HepG2 (cell line): ENCODE results near the gene NOP14. TPM values are rescaled to one million over a fixed set of nuclear protein-coding genes. Genes with fewer than 3 reads are reported as not detected.

Experiments
- ATAC-seq: fragments of 200-7000 bp; cut with Tn5 transposase; 3 replicates; pipeline ENCODE4 v1.9.1; 2020; ENCODE audit warnings: mild to moderate bottlenecking, moderate library complexity
- BruUV-seq: library from RNA; stranded (reverse); fragments of 400-500 nt; replicated peaks from 2 replicates; lab custom pipeline; 2021; lab: Mats Ljungman, UMichigan
- CTCF ChIA-PET: fragments of 300-600 bp; formaldehyde crosslinking; extraction: SDS; loops from one replicate; lab custom pipeline; 2021; ENCODE audit warnings: low total read pairs, inconsistent platforms, low intra/inter-chr PET ratio; lab: Yijun Ruan, JAX
- POLR2A ChIA-PET: fragments of 350-600 bp; sonication (Branson Sonifier 250); formaldehyde crosslinking; loops from one replicate; lab custom pipeline; 2020; ENCODE audit warnings: antibody characterized with exemption, inconsistent platforms; lab: Yijun Ruan, JAX
- DNase-seq: peaks from one replicate; pipeline ENCODE4 v3.0.0-alpha.2; 2015; ENCODE audit warnings: low spot score
- FAIRE-seq: peaks from 3 replicates; lab custom pipeline; 2011; peaks lifted over from hg19 to GRCh38; lab: Jason Lieb, UNC
- H2AFZ ChIP-seq: one replicate; pipeline ENCODE4 v1.6.1; 2011; ENCODE audit warnings: low read length, inconsistent platforms
- H3K27ac ChIP-seq: fragments of 300-600 bp; 3 replicates; pipeline ENCODE4 v1.8.0; 2011; ENCODE audit warnings: mixed run types, mild to moderate bottlenecking, mixed read lengths, low read length, inconsistent platforms; ENCODE audit not compliant: insufficient read depth; ENCODE audit errors: extremely low read length
- H3K27me3 ChIP-seq, 2 experiments: fragments of 200-600 bp in 1 of 2; 2 replicates in 1 of 2; 3 replicates in 1 of 2; pipeline versions ENCODE4 v1.6.0 to v1.8.0; 2011; ENCODE audit warnings: low read length in 2 of 2, mild to moderate bottlenecking in 2 of 2, moderate library complexity in 2 of 2, inconsistent platforms in 1 of 2; ENCODE audit not compliant: insufficient read depth in 2 of 2, control insufficient read depth in 1 of 2
- H3K36me3 ChIP-seq, 2 experiments: fragments of 200-600 bp in 1 of 2; replicated peaks in 1 of 2; 2 replicates in 1 of 2; 3 replicates in 1 of 2; pipeline versions ENCODE4 v1.5.1 to v1.8.0; 2011; ENCODE audit warnings: low read length in 2 of 2, inconsistent platforms in 1 of 2; ENCODE audit not compliant: insufficient read depth in 2 of 2, control insufficient read depth in 1 of 2
- H3K4me1 ChIP-seq: 2 replicates; pipeline ENCODE4 v1.5.1; 2012; ENCODE audit warnings: low read length, inconsistent platforms; ENCODE audit not compliant: insufficient read depth
- H3K4me2 ChIP-seq: 2 replicates; pipeline ENCODE4 v1.6.0; 2011; ENCODE audit warnings: low read depth, low read length, inconsistent platforms
- H3K4me3 ChIP-seq, 3 experiments: fragments of 200-600 bp in 1 of 3; sonication (generic), shearing (Covaris generic) in 1 of 3; replicated peaks in 1 of 3; 2 replicates each; pipeline ENCODE4 v1.5.1; 2011 to 2016; ENCODE audit warnings: low read length in 3 of 3, inconsistent platforms in 2 of 3, low read depth in 2 of 3, mild to moderate bottlenecking in 2 of 3, control low read depth in 1 of 3, mixed read lengths in 1 of 3; ENCODE audit not compliant: insufficient read depth in 1 of 3
- H3K79me2 ChIP-seq: one replicate; pipeline ENCODE4 v1.6.1; 2011; ENCODE audit warnings: low read length, inconsistent platforms; ENCODE audit not compliant: insufficient read depth
- H3K9ac ChIP-seq: 2 replicates; pipeline ENCODE4 v1.6.0; 2011; ENCODE audit warnings: mild to moderate bottlenecking, low read depth, low read length, inconsistent platforms; ENCODE audit not compliant: insufficient read depth
- H3K9me3 ChIP-seq: 2 replicates; pipeline ENCODE4 v1.5.1; 2012; ENCODE audit warnings: mild to moderate bottlenecking, low read length
- H4K20me1 ChIP-seq: 2 replicates; pipeline ENCODE4 v1.6.0; 2011; ENCODE audit warnings: inconsistent platforms, mild to moderate bottlenecking, low read length, moderate library complexity; ENCODE audit not compliant: insufficient read depth
- ASH2L ChIP-seq: fragments of 300-600, 200-600 bp; sonication (generic); IDR thresholded peaks from 2 replicates; pipeline ENCODE4 v1.7.0; 2017; ENCODE audit warnings: low read depth, mild to moderate bottlenecking, moderate library complexity, mixed read lengths, low read length; ENCODE audit not compliant: insufficient read length
- SAP130 ChIP-seq: IDR thresholded peaks from 2 replicates; pipeline ENCODE4 v1.6.1; 2016; ENCODE audit warnings: low read depth
- ZFX ChIP-seq: sonication (generic); formaldehyde crosslinking; IDR thresholded peaks from 2 replicates; pipeline ENCODE4 v1.4.0; 2020; ENCODE audit warnings: mild to moderate bottlenecking, low read depth, missing genetic modification reagents, moderate library complexity
- ZNF232 ChIP-seq: sonication (generic); formaldehyde crosslinking; IDR thresholded peaks from 2 replicates; pipeline ENCODE4 v1.4.0; 2020; ENCODE audit warnings: missing genetic modification reagents, borderline replicate concordance
- ZNF33B ChIP-seq: sonication (generic); formaldehyde crosslinking; IDR thresholded peaks from 2 replicates; pipeline ENCODE4 v1.5.1; 2020; ENCODE audit warnings: mild to moderate bottlenecking, missing genetic modification reagents
- ZNF564 ChIP-seq: sonication (generic); formaldehyde crosslinking; IDR thresholded peaks from 2 replicates; pipeline ENCODE4 v1.8.1; 2023; ENCODE audit warnings: mild to moderate bottlenecking, missing genetic modification reagents
- ZNF777 ChIP-seq: sonication (generic); formaldehyde crosslinking; IDR thresholded peaks from 2 replicates; pipeline ENCODE4 v1.4.0; 2020; ENCODE audit warnings: missing genetic modification reagents
- WGBS: methylation state at CpG from one replicate; pipeline ENCODE4 v1.1.6; 2017; ENCODE audit warnings: low lambda C conversion rate; 5-methylcytosine and 5-hydroxymethylcytosine counted together
- in situ Hi-C: cut with HindIII; loops from 2 replicates; pipeline ENCODE4 v1.10.0; 2017; ENCODE audit warnings: low pct_unique_long_range_greater_than_20kb; ENCODE audit not compliant: extremely low pct_ligation_motif_present
- intact Hi-C: fragments of 100-400 bp; cut with micrococcal nuclease; formaldehyde crosslinking; loops from one replicate; pipeline ENCODE4 v1.10.0; 2022; ENCODE audit not compliant: unreplicated experiment
- polyA plus RNA-seq, 8 experiments: library from polyadenylated mRNA; depleted of rRNA in 3 of 8; stranded (reverse) in 7 of 8; unstranded in 1 of 8; fragments of >200 nt; fragmentation: Illumina TruSeq in 4 of 8; extraction: Trizol in 4 of 8; gene quantifications; 2 replicates each; pipeline versions ENCODE4 v1.2.1 to v1.2.3, GENCODE V29; 2011 to 2016; ENCODE audit warnings: low read depth in 4 of 8, missing spikeins in 1 of 8, mixed read lengths in 1 of 8; ENCODE audit not compliant: insufficient read depth in 1 of 8
- total RNA-seq, 5 experiments: library from RNA; depleted of rRNA; stranded (reverse); fragments of >200 nt; fragmentation: Illumina TruSeq; extraction: Trizol; gene quantifications; 2 replicates each; pipeline ENCODE4 v1.2.3, GENCODE V29; 2016; ENCODE audit warnings: low read depth in 1 of 5
- TF ChIP-seq, protein P1 (sequence below): sonication (generic); formaldehyde crosslinking; IDR thresholded peaks from 2 replicates; pipeline ENCODE4 v1.4.0; 2020; ENCODE audit warnings: missing genetic modification reagents

NOP14 gene
- total and polyA plus RNA-seq, 2 of the 13 experiments (the other 11 are each of a cell fraction or from before 2014, with no cell fraction given): 6.9 to 47.9 TPM

DNA sequence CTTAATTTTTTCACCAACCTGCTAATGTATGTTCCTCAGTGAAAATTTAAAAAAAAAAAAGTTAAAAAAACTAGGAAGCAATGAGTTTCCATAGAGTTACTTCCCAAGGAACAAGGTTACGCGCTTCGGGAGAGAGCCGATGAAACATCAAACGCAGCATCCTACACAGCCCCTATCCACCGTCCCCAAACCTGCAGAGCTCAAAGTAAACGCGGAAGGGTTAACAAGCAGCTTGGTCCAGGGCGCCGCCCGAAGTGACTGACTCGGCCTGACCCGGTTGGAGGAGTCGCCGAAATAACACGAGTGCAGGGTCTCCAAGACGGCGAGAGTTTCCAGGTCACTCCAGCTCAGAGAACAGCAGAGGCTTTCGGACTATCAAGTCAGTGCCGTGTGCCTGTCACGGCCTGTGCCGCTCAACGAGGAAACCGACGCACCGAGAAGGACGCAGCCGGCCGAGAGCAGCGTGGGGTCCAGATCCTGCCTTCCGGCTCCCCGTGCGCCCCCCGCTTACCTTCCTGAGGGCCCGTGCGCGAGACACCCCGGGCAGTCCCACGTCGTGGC, 512 bp downstream of the NOP14 start (continued):
- TF ChIP-seq, protein P1, sequence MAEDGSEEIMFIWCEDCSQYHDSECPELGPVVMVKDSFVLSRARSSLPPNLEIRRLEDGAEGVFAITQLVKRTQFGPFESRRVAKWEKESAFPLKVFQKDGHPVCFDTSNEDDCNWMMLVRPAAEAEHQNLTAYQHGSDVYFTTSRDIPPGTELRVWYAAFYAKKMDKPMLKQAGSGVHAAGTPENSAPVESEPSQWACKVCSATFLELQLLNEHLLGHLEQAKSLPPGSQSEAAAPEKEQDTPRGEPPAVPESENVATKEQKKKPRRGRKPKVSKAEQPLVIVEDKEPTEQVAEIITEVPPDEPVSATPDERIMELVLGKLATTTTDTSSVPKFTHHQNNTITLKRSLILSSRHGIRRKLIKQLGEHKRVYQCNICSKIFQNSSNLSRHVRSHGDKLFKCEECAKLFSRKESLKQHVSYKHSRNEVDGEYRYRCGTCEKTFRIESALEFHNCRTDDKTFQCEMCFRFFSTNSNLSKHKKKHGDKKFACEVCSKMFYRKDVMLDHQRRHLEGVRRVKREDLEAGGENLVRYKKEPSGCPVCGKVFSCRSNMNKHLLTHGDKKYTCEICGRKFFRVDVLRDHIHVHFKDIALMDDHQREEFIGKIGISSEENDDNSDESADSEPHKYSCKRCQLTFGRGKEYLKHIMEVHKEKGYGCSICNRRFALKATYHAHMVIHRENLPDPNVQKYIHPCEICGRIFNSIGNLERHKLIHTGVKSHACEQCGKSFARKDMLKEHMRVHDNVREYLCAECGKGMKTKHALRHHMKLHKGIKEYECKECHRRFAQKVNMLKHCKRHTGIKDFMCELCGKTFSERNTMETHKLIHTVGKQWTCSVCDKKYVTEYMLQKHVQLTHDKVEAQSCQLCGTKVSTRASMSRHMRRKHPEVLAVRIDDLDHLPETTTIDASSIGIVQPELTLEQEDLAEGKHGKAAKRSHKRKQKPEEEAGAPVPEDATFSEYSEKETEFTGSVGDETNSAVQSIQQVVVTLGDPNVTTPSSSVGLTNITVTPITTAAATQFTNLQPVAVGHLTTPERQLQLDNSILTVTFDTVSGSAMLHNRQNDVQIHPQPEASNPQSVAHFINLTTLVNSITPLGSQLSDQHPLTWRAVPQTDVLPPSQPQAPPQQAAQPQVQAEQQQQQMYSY: peak; percentile 35; the same call in 1 of the 2 replicates

DNA sequence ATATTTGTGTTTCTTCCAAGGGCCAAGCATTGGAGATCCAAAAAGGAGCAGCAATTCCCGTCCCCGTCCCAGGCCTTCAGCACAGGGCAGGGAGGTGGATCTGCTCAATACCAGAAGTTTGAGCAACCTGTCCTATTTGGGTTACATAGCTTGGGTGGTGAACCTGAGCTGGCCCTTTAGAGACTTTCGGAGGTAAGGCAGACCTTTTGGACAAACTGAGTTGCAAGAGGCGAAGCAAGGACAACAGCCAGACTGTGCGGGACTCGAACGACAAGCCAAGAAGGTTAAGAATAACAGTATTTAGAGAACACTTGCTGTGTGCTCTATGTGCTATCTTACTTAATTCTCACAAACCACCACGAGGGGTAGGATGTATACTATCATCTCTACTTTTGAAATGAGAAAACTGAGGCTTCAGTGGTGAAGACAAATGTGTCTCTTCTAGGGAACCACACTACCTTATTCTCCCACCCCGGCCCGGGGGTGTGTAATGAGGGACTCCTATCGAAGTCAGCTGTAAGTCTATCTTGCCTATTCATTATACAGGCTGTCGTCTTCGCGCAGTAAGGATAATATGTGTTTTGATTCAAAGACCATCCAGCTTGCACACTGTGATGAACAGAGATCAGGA, 1.3 kb downstream of the NOP14 start:
- Histone ChIP-seq H3K4me2 (peak overlapping the region; percentile 99), H4K20me1 (peaks cover 12% of the 10 kb centered on the region; the same call in 1 of the 2 replicates), H2AFZ (no peak overlapping the region), H3K4me3 (peak overlapping the region; percentile 84 to 90 (median 88)), H3K9me3 (no peaks in the 10 kb centered on the region), H3K27ac (peak overlapping the region; percentile 82), H3K9ac (peak overlapping the region; percentile 90), H3K4me1 (peaks cover 45% of the 10 kb centered on the region), H3K36me3 (peaks cover 3 to 20% of the 10 kb centered on the region in 2 experiments; a peak in 4 of 5 replicates), H3K79me2 (peaks cover 40% of the 10 kb centered on the region), H3K27me3 (no peaks in the 10 kb centered on the region; a peak in 1 of 5 replicates)
- BruUV-seq: TSS peak; percentile 78
- TF ChIP-seq ZNF777 (CRISPR knock-in tag) (no peak), ZNF232 (CRISPR knock-in tag) (no peak), ZNF564 (CRISPR knock-in tag) (no peak), ZNF33B (0 out of 2 replicates have a peak, but pooled peaks have one; percentile 34), SAP130 (CRISPR knock-in tag) (0 out of 2 replicates have a peak, but pooled peaks have one; percentile 7), ZFX (CRISPR knock-in tag) (0 out of 2 replicates have a peak, but pooled peaks have one; percentile 4), ASH2L (peak; percentile 18)
- 10% methylated on average over 14 of the region's 14 CpGs for WGBS
- FAIRE-seq (no peak), ATAC-seq (peak; percentile 18), DNase-seq (no peak)
- CTCF ChIA-PET: no interaction called here
- intact Hi-C loops (no loop called here), in situ Hi-C loops (no loop called here)
- POLR2A ChIA-PET: interaction anchor here (1.5 to 2.6 kb wide), 3 partner anchors 8 to 26 kb away, joined by 5 to 16 read pairs (median 15); no protein-coding TSS in a partner anchor
